ENCODE data around the gene SAMHD1.

Gene SAMHD1

GRCh38 chr20:36872852-36873251 is 78.7 kb downstream of the SAMHD1 start:
- Histone ChIP-seq H3F3A (ENCODE audit: insufficient read depth) (no peaks in the 10 kb centered on the region), H3K27me3 (ENCODE audit: low read length) (no peaks in the 10 kb centered on the region), H2AFZ (ENCODE audit: low read depth, low read length, severe bottlenecking) (no peak overlapping the region), H3K36me3 (ENCODE audit: low read length) (no peaks in the 10 kb centered on the region), H3K9me2 (replicated peaks; ENCODE audit: insufficient read depth, low read length) (no peaks in the 10 kb centered on the region), H3K4me3 (ENCODE audit: insufficient read depth, low read length, poor library complexity, severe bottlenecking) (no peak overlapping the region), H3K27ac (ENCODE audit: low read depth, low read length) (no peak overlapping the region), H3K79me2 (ENCODE audit: insufficient read depth, low read length) (no peaks in the 10 kb centered on the region), H4K20me1 (ENCODE audit: low read depth, low read length) (no peaks in the 10 kb centered on the region), H3K9ac (ENCODE audit: low read length) (no peak overlapping the region), H3K9me3 (ENCODE audit: insufficient read depth, low read length) (no peaks in the 10 kb centered on the region), H3K4me2 (ENCODE audit: low read depth, low read length, poor library complexity, severe bottlenecking) (no peak overlapping the region)
- TF ChIP-seq EZH2phosphoT487 (conservative IDR thresholded peaks at IDR 0.05; ENCODE audit: low read length), result no peak
- TF ChIP-seq, protein P1, sequence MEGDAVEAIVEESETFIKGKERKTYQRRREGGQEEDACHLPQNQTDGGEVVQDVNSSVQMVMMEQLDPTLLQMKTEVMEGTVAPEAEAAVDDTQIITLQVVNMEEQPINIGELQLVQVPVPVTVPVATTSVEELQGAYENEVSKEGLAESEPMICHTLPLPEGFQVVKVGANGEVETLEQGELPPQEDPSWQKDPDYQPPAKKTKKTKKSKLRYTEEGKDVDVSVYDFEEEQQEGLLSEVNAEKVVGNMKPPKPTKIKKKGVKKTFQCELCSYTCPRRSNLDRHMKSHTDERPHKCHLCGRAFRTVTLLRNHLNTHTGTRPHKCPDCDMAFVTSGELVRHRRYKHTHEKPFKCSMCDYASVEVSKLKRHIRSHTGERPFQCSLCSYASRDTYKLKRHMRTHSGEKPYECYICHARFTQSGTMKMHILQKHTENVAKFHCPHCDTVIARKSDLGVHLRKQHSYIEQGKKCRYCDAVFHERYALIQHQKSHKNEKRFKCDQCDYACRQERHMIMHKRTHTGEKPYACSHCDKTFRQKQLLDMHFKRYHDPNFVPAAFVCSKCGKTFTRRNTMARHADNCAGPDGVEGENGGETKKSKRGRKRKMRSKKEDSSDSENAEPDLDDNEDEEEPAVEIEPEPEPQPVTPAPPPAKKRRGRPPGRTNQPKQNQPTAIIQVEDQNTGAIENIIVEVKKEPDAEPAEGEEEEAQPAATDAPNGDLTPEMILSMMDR (IDR thresholded peaks at IDR 0.05; ENCODE audit: insufficient read depth, low read length, poor library complexity, severe bottlenecking), result no peak

- Histone ChIP-seq H3K4me3 (ENCODE audit: insufficient read depth, low read length, poor library complexity, severe bottlenecking) (no peak overlapping the region), H3K9me2 (replicated peaks; ENCODE audit: insufficient read depth, low read length) (no peaks in the 10 kb centered on the region), H3K4me2 (ENCODE audit: low read depth, low read length, poor library complexity, severe bottlenecking) (no peak overlapping the region), H3K27me3 (ENCODE audit: low read length) (no peaks in the 10 kb centered on the region), H3K9me3 (ENCODE audit: insufficient read depth, low read length) (no peaks in the 10 kb centered on the region), H2AFZ (ENCODE audit: low read depth, low read length, severe bottlenecking) (no peak overlapping the region), H3K27ac (ENCODE audit: low read depth, low read length) (no peak overlapping the region), H3K36me3 (ENCODE audit: low read length) (no peaks in the 10 kb centered on the region), H4K20me1 (ENCODE audit: low read depth, low read length) (no peaks in the 10 kb centered on the region), H3K79me2 (ENCODE audit: insufficient read depth, low read length) (no peaks in the 10 kb centered on the region), H3F3A (ENCODE audit: insufficient read depth) (no peaks in the 10 kb centered on the region), H3K9ac (ENCODE audit: low read length) (no peak overlapping the region)
- no peak for TF ChIP-seq EZH2phosphoT487 (conservative IDR thresholded peaks at IDR 0.05; ENCODE audit: low read length)
- TF ChIP-seq, protein P1 (IDR thresholded peaks at IDR 0.05; ENCODE audit: insufficient read depth, low read length, poor library complexity, severe bottlenecking), result no peak
These were observed 79.6 kb downstream of the SAMHD1 start for GRCh38 chr20:36871640-36872570.

DNA sequence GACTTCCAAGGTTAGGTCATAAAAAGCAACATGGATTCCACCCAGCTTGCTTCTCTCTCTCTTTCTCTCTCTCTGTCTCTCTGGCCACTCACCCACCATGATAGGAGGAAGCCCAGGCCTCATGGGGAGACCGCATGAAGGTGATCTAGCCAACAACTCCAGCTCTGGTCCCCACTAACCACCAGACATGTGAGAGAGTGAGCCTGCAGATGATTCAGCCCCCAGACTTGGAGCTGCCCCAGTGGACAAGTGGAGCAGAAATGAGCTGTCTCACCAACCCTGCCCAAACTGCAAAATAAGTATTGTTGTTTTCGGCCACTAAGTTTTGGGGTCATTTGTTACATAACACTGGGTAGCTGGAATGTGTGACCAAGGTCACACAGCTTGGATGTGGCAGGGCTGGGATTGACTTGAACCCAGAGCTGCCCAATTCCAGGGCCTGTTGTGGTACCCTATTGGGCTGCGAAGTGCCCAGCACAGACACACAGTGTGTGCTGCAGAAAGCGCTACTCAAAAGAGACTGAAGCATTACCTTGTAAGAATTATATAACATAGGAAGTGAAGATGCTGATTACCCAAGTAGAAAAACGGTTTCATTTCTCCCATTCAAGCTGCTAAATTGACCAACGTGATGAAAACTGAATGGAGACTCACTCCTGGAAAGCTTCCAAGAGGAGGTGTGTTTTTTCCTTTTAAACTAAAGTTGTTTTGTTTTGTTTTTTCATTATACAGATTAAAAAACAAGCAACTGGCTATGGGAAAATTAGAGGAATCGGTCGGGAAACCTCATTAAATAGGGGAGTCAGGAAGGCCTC is 84.6 kb downstream of the SAMHD1 start:
- H3K9me3 ChIP-seq (ENCODE audit: insufficient read depth, low read length), result no peaks in the 10 kb centered on the region
- TF ChIP-seq EZH2phosphoT487 (conservative IDR thresholded peaks at IDR 0.05; ENCODE audit: low read length), result no peak
- TF ChIP-seq, protein P1 (IDR thresholded peaks at IDR 0.05; ENCODE audit: insufficient read depth, low read length, poor library complexity, severe bottlenecking), result no peak
- no peaks in the 10 kb centered on the region for H3K27me3 ChIP-seq (ENCODE audit: low read length)
- no peaks in the 10 kb centered on the region for H4K20me1 ChIP-seq (ENCODE audit: low read depth, low read length)
- peaks cover 7% of the 10 kb centered on the region for H3K79me2 ChIP-seq (ENCODE audit: insufficient read depth, low read length)
- H3K4me3 ChIP-seq (ENCODE audit: insufficient read depth, low read length, poor library complexity, severe bottlenecking), result no peak overlapping the region
- no peak overlapping the region for H3K27ac ChIP-seq (ENCODE audit: low read depth, low read length)
- H3K36me3 ChIP-seq (ENCODE audit: low read length), result no peaks in the 10 kb centered on the region
- H3F3A ChIP-seq (ENCODE audit: insufficient read depth), result no peaks in the 10 kb centered on the region
- no peak overlapping the region for H3K4me2 ChIP-seq (ENCODE audit: low read depth, low read length, poor library complexity, severe bottlenecking)
- no peak overlapping the region for H2AFZ ChIP-seq (ENCODE audit: low read depth, low read length, severe bottlenecking)
- no peaks in the 10 kb centered on the region for H3K9me2 ChIP-seq (replicated peaks; ENCODE audit: insufficient read depth, low read length)
- H3K9ac ChIP-seq (ENCODE audit: low read length), result no peak overlapping the region

All from SU-DHL-6 (cell line).